Skin of body (tissue), 2 donors: Measurements from ENCODE around the gene NCAPD2. TPM values are rescaled to one million over a fixed set of nuclear protein-coding genes. Genes with fewer than 3 reads are reported as not detected.

Experiments used
- DNase-seq: peaks from one replicate; lab custom pipeline; 2025; lab: John Stamatoyannopoulos, UW
- total RNA-seq: library from RNA; depleted of rRNA; stranded (reverse); fragments of >200 nt; gene quantifications from one replicate; pipeline ENCODE4 v1.2.3, GENCODE V29; 2014

The NCAPD2 gene
- 29.6 TPM for total RNA-seq

GRCh38 chr12:6493497-6494257 is at the start of gene NCAPD2:
TSS of gene NCAPD2 (plus strand) at chr12:6494102. CDS start at chr12:6495099, 997 bp downstream.
- DNase-seq: peak; percentile 96

- no peak for DNase-seq
These were observed 48.9 kb upstream of the NCAPD2 start, which contains the start of gene CD27 for GRCh38 chr12:6444704-6445688. TSS of gene CD27 (plus strand) at chr12:6444955. CDS start at chr12:6445096, 141 bp downstream.

- no peak for DNase-seq
These were observed 43.6 kb upstream of the NCAPD2 start for GRCh38 chr12:6450091-6450868.

- DNase-seq: no peak
These were observed 43.0 kb upstream of the NCAPD2 start for GRCh38 chr12:6450869-6451347.

GRCh38 chr12:6451348-6452244 is 42.3 kb upstream of the NCAPD2 start, which contains the start of gene TAPBPL:
TSS of gene TAPBPL (plus strand) at chr12:6452042. CDS start at chr12:6452249, 207 bp downstream.
- DNase-seq: peak; percentile 86

- DNase-seq: no peak
These were observed 41.5 kb upstream of the NCAPD2 start for GRCh38 chr12:6452245-6452943.

GRCh38 chr12:6452944-6453630 is 40.8 kb upstream of the NCAPD2 start:
- DNase-seq: no peak

GRCh38 chr12:6457220-6457945 is 36.5 kb upstream of the NCAPD2 start:
- DNase-seq: no peak

GRCh38 chr12:6458281-6459003 is 35.5 kb upstream of the NCAPD2 start:
- DNase-seq: no peak

GRCh38 chr12:6459004-6459337 is 34.9 kb upstream of the NCAPD2 start:
- no peak for DNase-seq

GRCh38 chr12:6460751-6461371 is 33.0 kb upstream of the NCAPD2 start:
- no peak for DNase-seq

- no peak for DNase-seq
These were observed 32.3 kb upstream of the NCAPD2 start for GRCh38 chr12:6461401-6462233.

GRCh38 chr12:6462234-6462995 is 31.5 kb upstream of the NCAPD2 start:
- DNase-seq: no peak

GRCh38 chr12:6463216-6463615 is 30.7 kb upstream of the NCAPD2 start:
- DNase-seq: no peak

- DNase-seq: no peak
These were observed 30.0 kb upstream of the NCAPD2 start for GRCh38 chr12:6463858-6464257.
